ENCODE measurements around the gene MAPK8.

- TF ChIP-seq EZH2 (IDR thresholded peaks at IDR 0.05; ENCODE audit: low read depth) (no peak), CTCF (conservative IDR thresholded peaks at IDR 0.05) (no peak)
Measured at GRCh38 chr10:48449501-48450232, 143.2 kb downstream of the MAPK8 start.

Measured in PC-9 (cell line).